A673 (cell line): Measurements from ENCODE around the gene POM121L2. TPM values are rescaled to one million over a fixed set of nuclear protein-coding genes. Genes with fewer than 3 reads are reported as not detected.

ENCODE experiments used
- BruUV-seq: library from RNA; stranded (reverse); fragments of 400-500 nt; replicated peaks from 2 replicates; lab custom pipeline; 2021; lab: Mats Ljungman, UMichigan
- CTCF ChIA-PET: fragments of 300-600 bp; sonication (Branson Sonifier 250); formaldehyde crosslinking; loops from one replicate; lab custom pipeline; 2022; ENCODE audit warnings: antibody characterized with exemption; lab: Charles Lee
- POLR2A ChIA-PET: fragments of 300-600 bp; sonication (Branson Sonifier 250); formaldehyde crosslinking; loops from one replicate; lab custom pipeline; 2022; ENCODE audit warnings: antibody characterized with exemption; ENCODE audit not compliant: low non-redundant PET; lab: Charles Lee
- DNase-seq: peaks from one replicate; pipeline ENCODE4 v3.0.0-alpha.2; 2015; ENCODE audit warnings: low spot score
- H3K27ac ChIP-seq: fragments of 200-600 bp; sonication (generic); 2 replicates; pipeline ENCODE4 v1.5.1; 2016; ENCODE audit warnings: mixed run types, low read depth, mild to moderate bottlenecking, mixed read lengths, antibody characterized with exemption, low read length; ENCODE audit not compliant: poor library complexity, severe bottlenecking
- H3K27me3 ChIP-seq: fragments of 200-600 bp; sonication (generic); replicated peaks from 2 replicates; pipeline ENCODE4 v1.6.1; 2017; ENCODE audit warnings: mixed run types, low read depth, mild to moderate bottlenecking, mixed read lengths, antibody characterized with exemption, low read length; ENCODE audit not compliant: insufficient read depth, poor library complexity
- H3K36me3 ChIP-seq: fragments of 200-600 bp; sonication (generic); 2 replicates; pipeline ENCODE4 v1.6.1; 2016; ENCODE audit warnings: mixed run types, mild to moderate bottlenecking, mixed read lengths, antibody characterized with exemption, low read length; ENCODE audit not compliant: insufficient read depth, poor library complexity, severe bottlenecking
- H3K4me1 ChIP-seq: fragments of 200-600 bp; sonication (generic); 2 replicates; pipeline ENCODE4 v1.6.1; 2017; ENCODE audit warnings: mixed run types, mild to moderate bottlenecking, mixed read lengths, antibody characterized with exemption, low read length; ENCODE audit not compliant: insufficient read depth, poor library complexity, severe bottlenecking
- H3K4me3 ChIP-seq: fragments of 200-600 bp; sonication (generic); 2 replicates; pipeline ENCODE4 v1.5.1; 2016; ENCODE audit warnings: low read depth, mixed run types, mild to moderate bottlenecking, mixed read lengths, low read length; ENCODE audit not compliant: poor library complexity, severe bottlenecking
- H3K9me3 ChIP-seq: fragments of 200-600 bp; sonication (generic); 2 replicates; pipeline ENCODE4 v1.6.1; 2016; ENCODE audit warnings: mixed run types, low read depth, mild to moderate bottlenecking, mixed read lengths, antibody characterized with exemption, low read length; ENCODE audit not compliant: poor library complexity, severe bottlenecking
- CTCF ChIP-seq: fragments of 300-800, 200-600 bp; sonication (generic); conservative IDR thresholded peaks from 2 replicates; pipeline ENCODE4 v1.5.1; 2017; ENCODE audit warnings: low read depth, mild to moderate bottlenecking, antibody characterized with exemption, low read length, moderate library complexity, mixed read lengths
- EZH2 ChIP-seq: fragments of 200-600 bp; sonication (generic); IDR thresholded peaks from 2 replicates; pipeline ENCODE4 v1.6.1; 2017; ENCODE audit warnings: borderline replicate concordance, low read depth, mild to moderate bottlenecking, mixed read lengths, antibody characterized with exemption, low read length; ENCODE audit not compliant: poor library complexity, severe bottlenecking
- intact Hi-C: fragments of 100-400 bp; cut with micrococcal nuclease; formaldehyde crosslinking; loops from one replicate; pipeline ENCODE4 v1.10.0; 2022; ENCODE audit not compliant: unreplicated experiment
- total RNA-seq: library from RNA; stranded (reverse); gene quantifications from 2 replicates; pipeline ENCODE4 v1.2.3, GENCODE V29; 2021

Gene POM121L2
- total RNA-seq, 1 experiment from 2014 or later: not detected

GRCh38 chr6:27275025-27275956, 36.8 kb downstream of the POM121L2 start:
- H3K4me3 ChIP-seq: no peak overlapping the region
- POLR2A ChIA-PET: interaction anchor here (0.6 kb wide), 1 partner anchor 97 kb away, joined by 5 read pairs; no protein-coding TSS in a partner anchor

GRCh38 chr6:27273783-27274182, 38.3 kb downstream of the POM121L2 start:
- ChIA-PET CTCF (interaction anchor here (0.5 kb wide), 1 partner anchor 384 kb away, joined by 6 read pairs; no protein-coding TSS in a partner anchor), POLR2A (interaction anchor here (0.6 kb wide), 1 partner anchor 19 kb away, joined by 3 read pairs; no protein-coding TSS in a partner anchor)
- intact Hi-C loops: no loop called here
- H3K9me3 ChIP-seq: no peaks in the 10 kb centered on the region
- H3K4me1 ChIP-seq: no peaks in the 10 kb centered on the region
- H3K36me3 ChIP-seq: no peaks in the 10 kb centered on the region
- TF ChIP-seq CTCF (no peak), EZH2 (no peak)
- DNase-seq: no peak
- no peaks in the 10 kb centered on the region for H3K27me3 ChIP-seq
- BruUV-seq: no TSS peak
- no peak overlapping the region for H3K27ac ChIP-seq
- no peak overlapping the region for H3K4me3 ChIP-seq

More at GRCh38 chr6:27275025-27275956, 36.8 kb downstream of the POM121L2 start:
- intact Hi-C loops: loop anchor here (5.0 kb wide), 1 partner anchor 88 kb away; no protein-coding TSS in a partner anchor
- no peak for TF ChIP-seq CTCF
- no peak for TF ChIP-seq EZH2
- peak; percentile 64 for DNase-seq
- Histone ChIP-seq H3K36me3 (no peaks in the 10 kb centered on the region), H3K4me1 (no peaks in the 10 kb centered on the region), H3K27me3 (no peaks in the 10 kb centered on the region), H3K9me3 (no peaks in the 10 kb centered on the region), H3K27ac (no peak overlapping the region)
- no TSS peak for BruUV-seq
- CTCF ChIA-PET: no interaction called here

GRCh38 chr6:27268803-27269202, 43.3 kb downstream of the POM121L2 start:
- Histone ChIP-seq H3K4me1 (no peaks in the 10 kb centered on the region), H3K27me3 (no peaks in the 10 kb centered on the region), H3K36me3 (no peaks in the 10 kb centered on the region), H3K9me3 (no peaks in the 10 kb centered on the region), H3K4me3 (no peak overlapping the region), H3K27ac (no peak overlapping the region)
- CTCF ChIA-PET: no interaction called here
- DNase-seq: no peak
- BruUV-seq: no TSS peak
- TF ChIP-seq CTCF: no peak
- TF ChIP-seq EZH2: no peak
- POLR2A ChIA-PET: no interaction called here
- intact Hi-C loops: no loop called here
